Left lung (tissue), 10 donors: ENCODE measurements around the gene OPCML. TPM values are rescaled to one million over a fixed set of nuclear protein-coding genes. Genes with fewer than 3 reads are reported as not detected.

Experiments used
- ATAC-seq: fragments of 200-7000 bp; cut with Tn5 transposase; one replicate; pipeline ENCODE4 v1.9.1; 2020; ENCODE audit warnings: moderate library complexity
- DNase-seq, 4 donors: peaks; one replicate each; pipeline ENCODE4 v3.0.0-alpha.2; 2013 to 2020
- H3K27ac ChIP-seq, 2 donors: fragments of 200-600 bp; sonication (generic) in 1 of 2; one replicate each; pipeline versions ENCODE4 v1.5.0 to v1.8.0; 2020 to 2021
- H3K27me3 ChIP-seq, 2 donors: fragments of 200-600 bp; sonication (generic) in 1 of 2; one replicate each; pipeline versions ENCODE4 v1.5.0 to v1.8.0; 2020 to 2021
- H3K36me3 ChIP-seq, 2 donors: fragments of 200-600 bp; sonication (generic) in 1 of 2; one replicate each; pipeline versions ENCODE4 v1.5.0 to v1.8.0; 2020 to 2021
- H3K4me1 ChIP-seq, 2 donors: fragments of 200-600 bp; one replicate each; pipeline ENCODE4 v1.8.0; 2021
- H3K4me3 ChIP-seq, 2 donors: fragments of 200-600 bp; sonication (generic) in 1 of 2; one replicate each; pipeline versions ENCODE4 v1.5.0 to v1.8.0; 2020 to 2021; ENCODE audit warnings: mild to moderate bottlenecking in 1 of 2
- H3K9me3 ChIP-seq, 2 donors: fragments of 200-600 bp; sonication (generic) in 1 of 2; one replicate each; pipeline versions ENCODE4 v1.5.0 to v1.8.0; 2020 to 2021
- CTCF ChIP-seq, 2 donors: fragments of 200-600 bp; sonication (generic) in 1 of 2; IDR thresholded peaks; one replicate each; pipeline versions ENCODE4 v1.5.0 to v1.8.0; 2021; ENCODE audit warnings: antibody characterized with exemption in 2 of 2
- intact Hi-C, 2 donors: fragments of 100-400 bp; cut with DNase I; formaldehyde crosslinking; loops; one replicate each; pipeline versions ENCODE4 v1.11.2 to v1.14.2; 2022
- polyA plus RNA-seq, 6 donors: library from polyadenylated mRNA; unstranded; fragments of 120-200 nt; gene quantifications; one replicate each; pipeline ENCODE4 v1.2.1, GENCODE V29; 2013; ENCODE audit not compliant: insufficient read length in 6 of 6
- total RNA-seq, 2 donors: library from RNA; stranded (reverse); fragmentation: NEBNext Ultra II Directional; extraction: Animal tissue kit (Norgen Biotek cat#: 25700); gene quantifications; one replicate each; pipeline ENCODE4 v1.2.1, GENCODE V29; 2021
- donor health status: DM: no; HTN: yes; CAD: no.
- donor health status: DM: no; HTN: no; CAD: no.

The OPCML gene
- total and polyA plus RNA-seq, 8 donors: 0.98 to 5.3 (median 1.9) TPM; not detected in 2

GRCh38 chr11:133339495-133340140, 192.7 kb downstream of the OPCML start:
- H3K9me3 ChIP-seq: peaks cover 0 to 9% of the 10 kb centered on the region in 2 donors
- intact Hi-C loops: no loop called here
- DNase-seq (no peak), ATAC-seq (no peak)
- no peaks in the 10 kb centered on the region for H3K36me3 ChIP-seq
- no peak for TF ChIP-seq CTCF (IDR thresholded peaks at IDR 0.05)
- H3K27me3 ChIP-seq: no peaks in the 10 kb centered on the region
- H3K4me1 ChIP-seq: no peaks in the 10 kb centered on the region
- no peak overlapping the region for H3K27ac ChIP-seq
- H3K4me3 ChIP-seq: no peak overlapping the region

- Histone ChIP-seq H3K27ac (no peak overlapping the region), H3K9me3 (peaks cover 0 to 12% of the 10 kb centered on the region in 2 donors), H3K4me1 (no peaks in the 10 kb centered on the region), H3K36me3 (no peaks in the 10 kb centered on the region), H3K27me3 (no peaks in the 10 kb centered on the region), H3K4me3 (no peak overlapping the region)
- TF ChIP-seq CTCF (IDR thresholded peaks at IDR 0.05): no peak
- DNase-seq (no peak), ATAC-seq (no peak)
- intact Hi-C loops: no loop called here
Measured at GRCh38 chr11:133338588-133338987, 193.7 kb downstream of the OPCML start.

- ATAC-seq: no peak
- Histone ChIP-seq H3K4me1 (no peaks in the 10 kb centered on the region), H3K27ac (no peak overlapping the region), H3K27me3 (no peaks in the 10 kb centered on the region), H3K36me3 (no peaks in the 10 kb centered on the region), H3K9me3 (peaks cover 0 to 14% of the 10 kb centered on the region in 2 donors), H3K4me3 (no peak overlapping the region)
- TF ChIP-seq CTCF (IDR thresholded peaks at IDR 0.05): no peak
- no peak for DNase-seq
- intact Hi-C loops: no loop called here
Measured at GRCh38 chr11:133337951-133338418, 194.3 kb downstream of the OPCML start.

GRCh38 chr11:133337193-133337592, 195.1 kb downstream of the OPCML start:
- no peak overlapping the region for H3K4me3 ChIP-seq
- H3K9me3 ChIP-seq: peaks cover 0 to 14% of the 10 kb centered on the region in 2 donors
- DNase-seq: no peak
- H3K4me1 ChIP-seq: no peaks in the 10 kb centered on the region
- no peaks in the 10 kb centered on the region for H3K36me3 ChIP-seq
- H3K27ac ChIP-seq: no peak overlapping the region
- TF ChIP-seq CTCF (IDR thresholded peaks at IDR 0.05): no peak
- ATAC-seq: no peak
- intact Hi-C loops: no loop called here
- H3K27me3 ChIP-seq: no peaks in the 10 kb centered on the region

GRCh38 chr11:133331031-133331430, 201.3 kb downstream of the OPCML start:
- Histone ChIP-seq H3K9me3 (peaks cover 0 to 9% of the 10 kb centered on the region in 2 donors), H3K36me3 (no peaks in the 10 kb centered on the region), H3K4me1 (no peaks in the 10 kb centered on the region), H3K27me3 (no peaks in the 10 kb centered on the region), H3K27ac (no peak overlapping the region), H3K4me3 (no peak overlapping the region)
- DNase-seq: no peak
- TF ChIP-seq CTCF (IDR thresholded peaks at IDR 0.05): no peak
- intact Hi-C loops: no loop called here
- ATAC-seq: no peak
